LNCaP clone FGC (cell line): ENCODE measurements around the gene PRKD2.

Experiments
- DNase-seq: peaks from one replicate; pipeline ENCODE4 v3.0.0-alpha.2; 2011; ENCODE audit warnings: low read depth
- H3K4me3 ChIP-seq: 2 replicates; pipeline ENCODE4 v1.5.1; 2011; ENCODE audit warnings: mild to moderate bottlenecking, low read depth, low read length, control low read depth
- CTCF ChIP-seq: IDR thresholded peaks from 2 replicates; pipeline ENCODE4 v1.5.1; 2012; ENCODE audit warnings: mild to moderate bottlenecking; ENCODE audit not compliant: control insufficient read depth, insufficient read depth; ENCODE audit errors: extremely low read depth

The PRKD2 gene

GRCh38 chr19:46739290-46739771, 22.4 kb upstream of the PRKD2 start:
- H3K4me3 ChIP-seq, result no peak overlapping the region
- TF ChIP-seq CTCF, result no peak
- DNase-seq, result no peak

- H3K4me3 ChIP-seq, result no peak overlapping the region
- DNase-seq, result no peak
- no peak for TF ChIP-seq CTCF
Measured at GRCh38 chr19:46737761-46738171, 20.9 kb upstream of the PRKD2 start.

GRCh38 chr19:46737298-46737654, 20.4 kb upstream of the PRKD2 start:
- no peak for TF ChIP-seq CTCF
- no peak for DNase-seq
- H3K4me3 ChIP-seq, result no peak overlapping the region

GRCh38 chr19:46736531-46737297, 19.8 kb upstream of the PRKD2 start:
- TF ChIP-seq CTCF, result no peak
- DNase-seq, result no peak
- no peak overlapping the region for H3K4me3 ChIP-seq

GRCh38 chr19:46733690-46734292, 16.9 kb upstream of the PRKD2 start:
- no peak overlapping the region for H3K4me3 ChIP-seq
- DNase-seq, result no peak
- TF ChIP-seq CTCF, result no peak

GRCh38 chr19:46732966-46733689, 16.2 kb upstream of the PRKD2 start:
- H3K4me3 ChIP-seq, result no peak overlapping the region
- DNase-seq, result no peak
- TF ChIP-seq CTCF, result no peak
